Naive thymus-derived CD4-positive, alpha-beta T cell (primary cell): ENCODE results near the gene LHPP. TPM values are rescaled to one million over a fixed set of nuclear protein-coding genes. Genes with fewer than 3 reads are reported as not detected.

ENCODE experiments used
- ATAC-seq: fragments of 150-1000 bp; cut with Tn5 transposase; 2 replicates; pipeline ENCODE4 v1.10.0; 2021; ENCODE audit warnings: mild to moderate bottlenecking, moderate library complexity
- CTCF ChIA-PET: fragments of 350-600 bp; sonication (Branson Sonifier 250); formaldehyde crosslinking; loops from one replicate; lab custom pipeline; 2021; ENCODE audit warnings: antibody characterized with exemption; lab: Charles Lee
- POLR2A ChIA-PET: fragments of 350-600 bp; sonication (Branson Sonifier 250); formaldehyde crosslinking; loops from one replicate; lab custom pipeline; 2021; ENCODE audit warnings: antibody characterized with exemption, inconsistent platforms; lab: Charles Lee
- DNase-seq, 9 donors: peaks; one replicate each; pipeline versions ENCODE4 v3.0.0 to v3.0.0-alpha.2; 2020 to 2022; ENCODE audit warnings: mixed read lengths in 1 of 9
- H3K27ac ChIP-seq: one replicate; pipeline ENCODE4 v1.7.0; 2013; ENCODE audit warnings: mild to moderate bottlenecking, low read depth, low read length, moderate library complexity
- H3K27me3 ChIP-seq, 2 donors: one replicate each; pipeline ENCODE4 v1.7.0; 2013; ENCODE audit warnings: low read length in 2 of 2, mild to moderate bottlenecking in 2 of 2, moderate library complexity in 2 of 2; ENCODE audit not compliant: control insufficient read depth in 2 of 2, insufficient read depth in 2 of 2
- H3K36me3 ChIP-seq, 3 experiments: 1 replicate in 2 of 3; 2 replicates in 1 of 3; pipeline ENCODE4 v1.7.0; 2013; ENCODE audit warnings: low read length in 3 of 3, mild to moderate bottlenecking in 3 of 3, moderate library complexity in 1 of 3; ENCODE audit not compliant: insufficient read depth in 3 of 3, control insufficient read depth in 2 of 3
- H3K4me1 ChIP-seq, 2 donors: one replicate each; pipeline ENCODE4 v1.7.0; 2013; ENCODE audit warnings: low read length in 2 of 2, mild to moderate bottlenecking in 2 of 2, moderate library complexity in 1 of 2; ENCODE audit not compliant: control insufficient read depth in 2 of 2, insufficient read depth in 2 of 2
- H3K4me3 ChIP-seq: 2 replicates; pipeline ENCODE4 v1.7.0; 2013; ENCODE audit warnings: mild to moderate bottlenecking, low read length
- H3K9me3 ChIP-seq, 3 experiments: 1 replicate in 2 of 3; 2 replicates in 1 of 3; pipeline ENCODE4 v1.7.0; 2013; ENCODE audit warnings: low read length in 3 of 3; ENCODE audit not compliant: control insufficient read depth in 2 of 3
- H3K27ac Mint-ChIP-seq, 9 donors: one replicate each; pipeline ENCODE4 v1.8.0; 2020 to 2022; ENCODE audit warnings: mixed read lengths in 9 of 9, mild to moderate bottlenecking in 8 of 9, moderate library complexity in 5 of 9, inconsistent platforms in 2 of 9
- H3K27me3 Mint-ChIP-seq, 5 donors: one replicate each; pipeline ENCODE4 v1.8.0; 2021 to 2022; ENCODE audit warnings: mixed read lengths in 5 of 5, mild to moderate bottlenecking in 1 of 5
- H3K36me3 Mint-ChIP-seq, 5 donors: one replicate each; pipeline ENCODE4 v1.8.0; 2020 to 2022; ENCODE audit warnings: mixed read lengths in 5 of 5, mild to moderate bottlenecking in 3 of 5, inconsistent platforms in 1 of 5
- H3K4me1 Mint-ChIP-seq, 7 donors: one replicate each; pipeline ENCODE4 v1.8.0; 2020 to 2022; ENCODE audit warnings: mixed read lengths in 7 of 7, mild to moderate bottlenecking in 3 of 7, inconsistent platforms in 1 of 7
- H3K4me3 Mint-ChIP-seq, 10 donors: one replicate each; pipeline ENCODE4 v1.8.0; 2020 to 2022; ENCODE audit warnings: mild to moderate bottlenecking in 10 of 10, mixed read lengths in 10 of 10, moderate library complexity in 6 of 10, inconsistent platforms in 2 of 10
- H3K9me3 Mint-ChIP-seq, 11 donors: one replicate each; pipeline ENCODE4 v1.8.0; 2020 to 2022; ENCODE audit warnings: mixed read lengths in 11 of 11, mild to moderate bottlenecking in 4 of 11, inconsistent platforms in 1 of 11, moderate library complexity in 1 of 11
- intact Hi-C, 2 donors: fragments of 100-400 bp; cut with micrococcal nuclease; formaldehyde crosslinking; loops; one replicate each; pipeline ENCODE4 v1.15.1; 2023
- polyA plus RNA-seq, 2 donors: library from polyadenylated mRNA; unstranded; fragments of 300-500 nt; fragmentation: Illumina TruSeq; gene quantifications; one replicate each; pipeline ENCODE4 v1.2.3, GENCODE V29; 2021
- total RNA-seq, 6 experiments: library from RNA in 5 of 6; stranded (reverse) in 5 of 6; gene quantifications; 1 replicate in 5 of 6; 2 replicates in 1 of 6; pipeline ENCODE4 v1.2.3 and lab custom pipeline; 2021 to 2026

Gene LHPP
- total and polyA plus RNA-seq, 7 experiments from 2014 or later = 19.8 to 31.2 (median 23.4) TPM

GRCh38 chr10:124601016-124601415 is 139.4 kb downstream of the LHPP start:
- no peaks in the 10 kb centered on the region for H3K9me3 ChIP-seq
- no peaks in the 10 kb centered on the region for H3K9me3 Mint-ChIP-seq

GRCh38 chr10:124601431-124602120 is 140.0 kb downstream of the LHPP start:
- intact Hi-C loops = no loop called here

More at GRCh38 chr10:124601016-124601415, 139.4 kb downstream of the LHPP start:
- no peaks in the 10 kb centered on the region for H3K36me3 ChIP-seq
- Mint-ChIP-seq H3K36me3 (peaks cover 0 to 3% (median 0%) of the 10 kb centered on the region in 5 donors), H3K27ac (no peak overlapping the region), H3K4me3 (no peak overlapping the region), H3K27me3 (no peaks in the 10 kb centered on the region), H3K4me1 (peaks cover 0 to 17% (median 0%) of the 10 kb centered on the region in 7 donors)
- no peaks in the 10 kb centered on the region for H3K4me1 ChIP-seq
- DNase-seq = no peak
- H3K4me3 ChIP-seq = no peak overlapping the region
- no peak overlapping the region for H3K27ac ChIP-seq
- ATAC-seq = no peak
- ChIA-PET CTCF (no interaction called here), POLR2A (no interaction called here)
- intact Hi-C loops = no loop called here
- H3K27me3 ChIP-seq = no peaks in the 10 kb centered on the region

DNA sequence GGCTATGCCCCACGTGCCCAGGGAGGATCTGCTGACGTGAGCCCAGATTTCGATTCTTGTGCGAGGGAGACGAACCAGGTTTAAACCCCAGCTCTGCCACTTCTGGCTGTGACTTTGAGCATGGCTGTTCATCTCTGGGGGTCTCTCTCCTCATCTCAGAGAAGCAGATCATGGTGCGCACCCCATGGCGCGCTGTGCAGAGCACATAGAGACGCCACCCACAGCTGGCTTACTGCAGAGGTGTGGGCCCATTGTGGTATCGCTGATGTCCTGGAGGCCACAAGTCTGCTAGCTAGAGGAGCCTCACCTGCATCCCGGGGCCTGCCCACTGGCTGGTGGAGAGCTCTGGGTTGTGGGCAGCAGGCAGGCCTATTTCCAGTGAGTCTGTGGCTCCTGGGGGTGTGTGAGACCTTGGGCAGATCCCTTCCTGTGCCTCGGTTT is 140.5 kb downstream of the LHPP start:
- Histone ChIP-seq H3K27ac (no peak overlapping the region), H3K4me1 (no peaks in the 10 kb centered on the region), H3K27me3 (no peaks in the 10 kb centered on the region), H3K36me3 (no peaks in the 10 kb centered on the region), H3K4me3 (no peak overlapping the region), H3K9me3 (no peaks in the 10 kb centered on the region)
- intact Hi-C loops = no loop called here
- DNase-seq = no peak
- peaks cover 0 to 19% (median 0%) of the 10 kb centered on the region in 7 donors for H3K4me1 Mint-ChIP-seq
- no peaks in the 10 kb centered on the region for H3K27me3 Mint-ChIP-seq
- H3K27ac Mint-ChIP-seq = no peak overlapping the region
- H3K9me3 Mint-ChIP-seq = no peaks in the 10 kb centered on the region
- no peaks in the 10 kb centered on the region for H3K36me3 Mint-ChIP-seq
- H3K4me3 Mint-ChIP-seq = no peak overlapping the region
- no peak for ATAC-seq
- POLR2A ChIA-PET = no interaction called here
- CTCF ChIA-PET = no interaction called here

More at GRCh38 chr10:124601431-124602120, 140.0 kb downstream of the LHPP start:
- H3K27me3 ChIP-seq = no peaks in the 10 kb centered on the region
- H3K4me1 ChIP-seq = no peaks in the 10 kb centered on the region
- H3K27ac Mint-ChIP-seq = no peak overlapping the region
- H3K4me3 ChIP-seq = no peak overlapping the region
- POLR2A ChIA-PET = no interaction called here
- H3K36me3 Mint-ChIP-seq = peaks cover 0 to 3% (median 0%) of the 10 kb centered on the region in 5 donors
- H3K36me3 ChIP-seq = no peaks in the 10 kb centered on the region
- H3K9me3 Mint-ChIP-seq = no peaks in the 10 kb centered on the region
- peaks cover 0 to 17% (median 0%) of the 10 kb centered on the region in 7 donors for H3K4me1 Mint-ChIP-seq
- DNase-seq = no peak
- no peak overlapping the region for H3K27ac ChIP-seq
- no peaks in the 10 kb centered on the region for H3K27me3 Mint-ChIP-seq
- CTCF ChIA-PET = no interaction called here
- H3K4me3 Mint-ChIP-seq = no peak overlapping the region
- H3K9me3 ChIP-seq = no peaks in the 10 kb centered on the region
- peak; percentile 52 for ATAC-seq

DNA sequence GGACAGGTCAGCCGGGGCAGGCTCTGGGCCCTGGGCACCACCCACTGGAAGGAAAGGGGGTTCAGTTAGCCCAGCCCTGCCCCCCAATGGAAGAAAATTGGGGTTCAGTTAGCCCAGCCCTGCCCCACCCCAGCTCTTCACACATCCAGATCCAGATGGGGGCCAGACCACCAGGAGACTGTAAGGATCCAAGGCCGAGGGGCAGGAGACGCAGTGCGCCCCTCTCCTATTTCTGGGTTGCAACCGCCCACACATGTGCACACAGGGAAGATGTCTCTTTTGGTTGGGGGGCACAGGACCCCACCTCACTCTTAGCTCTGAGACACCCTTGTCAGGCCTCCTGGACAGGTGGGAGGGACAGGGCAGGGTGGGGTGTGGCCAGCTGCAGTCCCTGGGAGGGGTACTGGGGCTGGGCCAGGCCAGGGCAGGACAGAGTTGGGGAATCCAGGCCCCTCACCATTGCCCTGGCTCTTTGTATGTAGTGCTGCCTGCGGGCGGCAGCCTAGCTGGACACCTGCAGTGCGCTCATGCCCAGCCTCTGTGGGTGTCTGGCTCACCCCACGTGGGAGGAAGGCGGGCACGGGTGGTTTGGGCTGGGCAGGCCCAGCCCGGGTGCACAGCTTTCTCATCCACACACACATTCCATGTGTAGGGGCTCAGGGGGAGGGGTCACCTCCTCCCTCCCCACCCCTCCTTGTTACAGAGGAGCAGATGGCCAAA is 141.2 kb downstream of the LHPP start:
- Mint-ChIP-seq H3K27ac (no peak overlapping the region), H3K36me3 (no peaks in the 10 kb centered on the region)

DNA sequence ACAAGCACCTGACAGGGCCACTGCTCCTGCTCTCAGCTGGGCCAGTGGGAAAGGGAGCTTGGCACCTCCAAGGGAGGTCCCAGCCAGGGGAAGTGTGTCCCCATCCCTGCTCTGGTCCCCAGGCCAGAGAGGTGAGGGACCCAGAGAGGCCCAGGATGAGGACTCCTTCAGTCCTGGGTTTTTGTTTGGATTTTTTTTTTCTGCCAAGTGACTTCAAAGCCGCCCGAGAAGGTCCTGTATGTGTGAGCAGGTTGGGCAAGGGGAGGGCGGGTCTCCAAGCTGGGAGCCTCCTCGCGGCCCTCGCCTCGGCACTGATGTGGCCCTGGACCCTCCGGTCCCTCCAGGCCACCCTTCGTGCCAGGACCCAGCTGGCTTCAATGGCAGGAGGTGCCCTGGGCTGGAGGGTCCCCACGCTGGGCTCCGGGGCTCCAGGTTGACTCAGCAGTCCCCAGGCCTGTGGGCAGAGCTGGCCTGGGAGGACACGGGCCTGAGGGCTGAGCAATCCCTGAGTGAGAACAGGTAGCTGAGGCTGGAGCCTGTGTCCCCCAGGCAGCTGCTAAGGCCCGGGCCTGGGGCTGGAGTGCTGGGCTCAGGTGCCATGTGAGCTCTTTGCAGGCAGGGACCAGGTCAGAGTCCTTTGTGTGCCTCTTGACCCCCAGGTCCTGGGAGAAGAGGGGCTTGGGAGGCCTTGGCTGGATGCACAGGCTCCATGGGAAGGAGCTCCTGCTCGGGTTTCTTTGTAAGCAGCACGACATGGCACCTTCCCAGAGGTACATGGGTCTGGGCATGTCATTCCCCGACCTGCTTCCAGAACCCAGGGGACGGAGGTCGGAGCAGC is 142.0 kb downstream of the LHPP start:
- H3K4me1 Mint-ChIP-seq = peaks cover 0 to 19% (median 0%) of the 10 kb centered on the region in 7 donors
- CTCF ChIA-PET = no interaction called here
- no peaks in the 10 kb centered on the region for H3K27me3 ChIP-seq
- no peaks in the 10 kb centered on the region for H3K36me3 ChIP-seq
- peaks cover 0 to 2% (median 0%) of the 10 kb centered on the region in 11 donors for H3K9me3 Mint-ChIP-seq
- H3K27me3 Mint-ChIP-seq = no peaks in the 10 kb centered on the region
- POLR2A ChIA-PET = no interaction called here
- H3K36me3 Mint-ChIP-seq = no peaks in the 10 kb centered on the region
- DNase-seq (no peak), ATAC-seq (no peak)
- no peaks in the 10 kb centered on the region for H3K9me3 ChIP-seq
- H3K27ac ChIP-seq = no peak overlapping the region
- no peak overlapping the region for H3K4me3 ChIP-seq
- H3K4me1 ChIP-seq = no peaks in the 10 kb centered on the region
- intact Hi-C loops = no loop called here
- H3K27ac Mint-ChIP-seq = no peak overlapping the region
- no peak overlapping the region for H3K4me3 Mint-ChIP-seq

More for the DNA sequence above, 141.2 kb downstream of the LHPP start:
- ChIA-PET CTCF (no interaction called here), POLR2A (no interaction called here)
- H3K27ac ChIP-seq = no peak overlapping the region
- H3K4me3 ChIP-seq = no peak overlapping the region
- intact Hi-C loops = no loop called here
- Mint-ChIP-seq H3K27me3 (no peaks in the 10 kb centered on the region), H3K9me3 (no peaks in the 10 kb centered on the region), H3K4me1 (peaks cover 0 to 19% (median 0%) of the 10 kb centered on the region in 7 donors), H3K4me3 (no peak overlapping the region)
- no peaks in the 10 kb centered on the region for H3K4me1 ChIP-seq
- DNase-seq (no peak), ATAC-seq (no peak)
- no peaks in the 10 kb centered on the region for H3K27me3 ChIP-seq
- no peaks in the 10 kb centered on the region for H3K9me3 ChIP-seq
- H3K36me3 ChIP-seq = no peaks in the 10 kb centered on the region

- ATAC-seq (no peak), DNase-seq (no peak)
- Mint-ChIP-seq H3K27ac (peak overlapping the region in 2 of 9 donors; percentile 55), H3K27me3 (no peaks in the 10 kb centered on the region), H3K4me1 (peaks cover 0 to 15% (median under 1%) of the 10 kb centered on the region in 7 donors), H3K4me3 (no peak overlapping the region), H3K36me3 (no peaks in the 10 kb centered on the region), H3K9me3 (peaks cover 0 to 2% (median 0%) of the 10 kb centered on the region in 11 donors)
- no peaks in the 10 kb centered on the region for H3K27me3 ChIP-seq
- no peak overlapping the region for H3K4me3 ChIP-seq
- no peak overlapping the region for H3K27ac ChIP-seq
- ChIA-PET POLR2A (no interaction called here), CTCF (interaction anchor here (0.6 kb wide), 1 partner anchor 12 kb away, joined by 3 read pairs; no protein-coding TSS in a partner anchor)
- no peaks in the 10 kb centered on the region for H3K36me3 ChIP-seq
- intact Hi-C loops = no loop called here
- H3K4me1 ChIP-seq = no peaks in the 10 kb centered on the region
- H3K9me3 ChIP-seq = no peaks in the 10 kb centered on the region
Measured at GRCh38 chr10:124604214-124605000, 142.8 kb downstream of the LHPP start.
